ENCODE results near the gene SUN2. TPM values are rescaled to one million over a fixed set of nuclear protein-coding genes. Genes with fewer than 3 reads are reported as not detected.

Gene SUN2
- total and polyA plus RNA-seq, 2 donors (not counting 1 experiment from before 2014, with no cell fraction given): 27.4 to 76.6 TPM

GRCh38 chr22:38792833-38793232 lies 37.0 kb upstream of the SUN2 start:
- Histone ChIP-seq H3K9ac (ENCODE audit: insufficient read depth, low read length) (no peak overlapping the region), H3K36me3 (ENCODE audit: control insufficient read depth, insufficient read depth, low read length) (peaks cover 2% of the 10 kb centered on the region), H3K4me1 (ENCODE audit: control insufficient read depth, extremely low read depth, insufficient read depth, low read length) (peaks cover 15% of the 10 kb centered on the region), H3K4me3 (replicated peaks in 1 of 4; ENCODE audit: control extremely low read depth in 1 of 4, insufficient read depth in 1 of 4, low read depth in 3 of 4, low read length in 4 of 4) (peak overlapping the region in 3 of 4 experiments; percentile 78 to 94 (median 86)), H3K79me2 (ENCODE audit: control insufficient read depth, insufficient read depth, low read length) (peaks cover 4% of the 10 kb centered on the region), H2AFZ (ENCODE audit: low read length) (no peak overlapping the region), H3K9me3 (ENCODE audit: control insufficient read depth, insufficient read depth, low read depth, low read length) (no peaks in the 10 kb centered on the region), H3K27ac (ENCODE audit: insufficient read depth, low read length) (peak overlapping the region; percentile 87), H4K20me1 (ENCODE audit: control insufficient read depth, extremely low read depth, insufficient read depth, low read length) (no peaks in the 10 kb centered on the region), H3K4me2 (ENCODE audit: extremely low read depth, insufficient read depth, low read length) (peak overlapping the region; percentile 96), H3K27me3 (ENCODE audit: control insufficient read depth, insufficient read depth, low read length) (peaks cover 2% of the 10 kb centered on the region)
- TF ChIP-seq CTCF (conservative IDR thresholded peaks at IDR 0.05 in 1 of 2, IDR thresholded peaks at IDR 0.05 in 1 of 2; ENCODE audit: low read depth in 1 of 2, low read length in 2 of 2) (no peak), EZH2 (IDR thresholded peaks at IDR 0.05; ENCODE audit: low read length, missing control alignments) (no peak)
- DNase-seq (ENCODE audit: low read depth in 2 of 2): peak; percentile 24 to 51

GRCh38 chr22:38789606-38790005 lies 33.8 kb upstream of the SUN2 start:
- H2AFZ ChIP-seq (ENCODE audit: low read length): no peak overlapping the region
- no peak overlapping the region for H3K4me3 ChIP-seq (replicated peaks in 1 of 4; ENCODE audit: control extremely low read depth in 1 of 4, insufficient read depth in 1 of 4, low read depth in 3 of 4, low read length in 4 of 4)
- H3K36me3 ChIP-seq (ENCODE audit: control insufficient read depth, insufficient read depth, low read length): peaks cover 2% of the 10 kb centered on the region
- DNase-seq (ENCODE audit: low read depth in 2 of 2): no peak
- H3K9me3 ChIP-seq (ENCODE audit: control insufficient read depth, insufficient read depth, low read depth, low read length): no peaks in the 10 kb centered on the region
- H3K27me3 ChIP-seq (ENCODE audit: control insufficient read depth, insufficient read depth, low read length): no peaks in the 10 kb centered on the region
- H3K79me2 ChIP-seq (ENCODE audit: control insufficient read depth, insufficient read depth, low read length): peaks cover 4% of the 10 kb centered on the region
- no peaks in the 10 kb centered on the region for H4K20me1 ChIP-seq (ENCODE audit: control insufficient read depth, extremely low read depth, insufficient read depth, low read length)
- H3K9ac ChIP-seq (ENCODE audit: insufficient read depth, low read length): no peak overlapping the region
- no peak overlapping the region for H3K27ac ChIP-seq (ENCODE audit: insufficient read depth, low read length)
- TF ChIP-seq CTCF (conservative IDR thresholded peaks at IDR 0.05 in 1 of 2, IDR thresholded peaks at IDR 0.05 in 1 of 2; ENCODE audit: low read depth in 1 of 2, low read length in 2 of 2) (no peak), EZH2 (IDR thresholded peaks at IDR 0.05; ENCODE audit: low read length, missing control alignments) (no peak)
- H3K4me1 ChIP-seq (ENCODE audit: control insufficient read depth, extremely low read depth, insufficient read depth, low read length): peaks cover 18% of the 10 kb centered on the region
- no peak overlapping the region for H3K4me2 ChIP-seq (ENCODE audit: extremely low read depth, insufficient read depth, low read length)

- Histone ChIP-seq H3K9me3 (ENCODE audit: control insufficient read depth, insufficient read depth, low read depth, low read length) (no peaks in the 10 kb centered on the region), H3K4me1 (ENCODE audit: control insufficient read depth, extremely low read depth, insufficient read depth, low read length) (peaks cover 18% of the 10 kb centered on the region), H2AFZ (ENCODE audit: low read length) (no peak overlapping the region), H3K79me2 (ENCODE audit: control insufficient read depth, insufficient read depth, low read length) (peaks cover 4% of the 10 kb centered on the region), H3K9ac (ENCODE audit: insufficient read depth, low read length) (no peak overlapping the region), H3K27me3 (ENCODE audit: control insufficient read depth, insufficient read depth, low read length) (no peaks in the 10 kb centered on the region), H3K36me3 (ENCODE audit: control insufficient read depth, insufficient read depth, low read length) (peaks cover 2% of the 10 kb centered on the region), H3K4me2 (ENCODE audit: extremely low read depth, insufficient read depth, low read length) (peak overlapping the region; percentile 17), H3K4me3 (replicated peaks in 1 of 4; ENCODE audit: control extremely low read depth in 1 of 4, insufficient read depth in 1 of 4, low read depth in 3 of 4, low read length in 4 of 4) (no peak overlapping the region), H4K20me1 (ENCODE audit: control insufficient read depth, extremely low read depth, insufficient read depth, low read length) (no peaks in the 10 kb centered on the region), H3K27ac (ENCODE audit: insufficient read depth, low read length) (peak overlapping the region; percentile 8)
- TF ChIP-seq CTCF (conservative IDR thresholded peaks at IDR 0.05 in 1 of 2, IDR thresholded peaks at IDR 0.05 in 1 of 2; ENCODE audit: low read depth in 1 of 2, low read length in 2 of 2) (no peak), EZH2 (IDR thresholded peaks at IDR 0.05; ENCODE audit: low read length, missing control alignments) (no peak)
- DNase-seq (ENCODE audit: low read depth in 2 of 2): no peak
These were observed 33.0 kb upstream of the SUN2 start for GRCh38 chr22:38788846-38789245.

Measured in fibroblast of lung (primary cell).